ENCODE results near the gene BRD3.

The BRD3 gene

GRCh38 chr9:134029248-134030226 lies 38.3 kb downstream of the BRD3 start:
- Histone ChIP-seq H3K9me3 (ENCODE audit: insufficient read depth, low read length) (no peaks in the 10 kb centered on the region), H2AFZ (ENCODE audit: low read depth, low read length) (no peak overlapping the region), H3K36me3 (replicated peaks; ENCODE audit: low read depth, low read length) (peaks cover 13% of the 10 kb centered on the region), H3K79me2 (ENCODE audit: low read length) (no peaks in the 10 kb centered on the region), H3K9ac (ENCODE audit: low read length) (no peak overlapping the region), H3K4me1 (ENCODE audit: low read length) (peaks cover 6% of the 10 kb centered on the region), H3K27ac (ENCODE audit: low read length) (no peak overlapping the region), H4K20me1 (ENCODE audit: insufficient read depth, low read length) (0 out of 2 replicates have a peak, but pooled peaks cover 2% of the 10 kb centered on the region), H3K27me3 (ENCODE audit: low read depth, low read length) (no peaks in the 10 kb centered on the region), H3K4me3 (ENCODE audit: low read length) (no peak overlapping the region), H3K4me2 (ENCODE audit: low read length) (no peak overlapping the region)
- no peak for TF ChIP-seq EZH2phosphoT487 (IDR thresholded peaks at IDR 0.05; ENCODE audit: low read depth)
- TF ChIP-seq CTCF (IDR thresholded peaks at IDR 0.05; ENCODE audit: low read depth, low read length): no peak

GRCh38 chr9:134028575-134029247 lies 39.1 kb downstream of the BRD3 start:
- Histone ChIP-seq H3K4me2 (ENCODE audit: low read length) (no peak overlapping the region), H3K4me3 (ENCODE audit: low read length) (no peak overlapping the region), H3K36me3 (replicated peaks; ENCODE audit: low read depth, low read length) (peaks cover 8% of the 10 kb centered on the region), H3K9me3 (ENCODE audit: insufficient read depth, low read length) (no peaks in the 10 kb centered on the region), H2AFZ (ENCODE audit: low read depth, low read length) (no peak overlapping the region), H3K79me2 (ENCODE audit: low read length) (no peaks in the 10 kb centered on the region), H3K4me1 (ENCODE audit: low read length) (peaks cover 6% of the 10 kb centered on the region), H3K27me3 (ENCODE audit: low read depth, low read length) (no peaks in the 10 kb centered on the region), H3K9ac (ENCODE audit: low read length) (no peak overlapping the region), H4K20me1 (ENCODE audit: insufficient read depth, low read length) (0 out of 2 replicates have a peak, but pooled peaks cover 2% of the 10 kb centered on the region), H3K27ac (ENCODE audit: low read length) (no peak overlapping the region)
- no peak for TF ChIP-seq EZH2phosphoT487 (IDR thresholded peaks at IDR 0.05; ENCODE audit: low read depth)
- TF ChIP-seq CTCF (IDR thresholded peaks at IDR 0.05; ENCODE audit: low read depth, low read length): no peak

- no peak overlapping the region for H3K27ac ChIP-seq (ENCODE audit: low read length)
- no peak for TF ChIP-seq EZH2phosphoT487 (IDR thresholded peaks at IDR 0.05; ENCODE audit: low read depth)
- TF ChIP-seq CTCF (IDR thresholded peaks at IDR 0.05; ENCODE audit: low read depth, low read length): no peak
- no peaks in the 10 kb centered on the region for H3K27me3 ChIP-seq (ENCODE audit: low read depth, low read length)
- H4K20me1 ChIP-seq (ENCODE audit: insufficient read depth, low read length): 0 out of 2 replicates have a peak, but pooled peaks cover 2% of the 10 kb centered on the region
- peaks cover 6% of the 10 kb centered on the region for H3K4me1 ChIP-seq (ENCODE audit: low read length)
- no peaks in the 10 kb centered on the region for H3K9me3 ChIP-seq (ENCODE audit: insufficient read depth, low read length)
- no peaks in the 10 kb centered on the region for H3K79me2 ChIP-seq (ENCODE audit: low read length)
- H3K4me3 ChIP-seq (ENCODE audit: low read length): no peak overlapping the region
- H2AFZ ChIP-seq (ENCODE audit: low read depth, low read length): no peak overlapping the region
- H3K36me3 ChIP-seq (replicated peaks; ENCODE audit: low read depth, low read length): peaks cover 3% of the 10 kb centered on the region
- H3K4me2 ChIP-seq (ENCODE audit: low read length): no peak overlapping the region
- no peak overlapping the region for H3K9ac ChIP-seq (ENCODE audit: low read length)
Measured at GRCh38 chr9:134028076-134028475, 39.8 kb downstream of the BRD3 start.

- no peak overlapping the region for H3K9ac ChIP-seq (ENCODE audit: low read length)
- no peak overlapping the region for H2AFZ ChIP-seq (ENCODE audit: low read depth, low read length)
- H3K79me2 ChIP-seq (ENCODE audit: low read length): no peaks in the 10 kb centered on the region
- H3K27me3 ChIP-seq (ENCODE audit: low read depth, low read length): no peaks in the 10 kb centered on the region
- H3K4me2 ChIP-seq (ENCODE audit: low read length): no peak overlapping the region
- H3K27ac ChIP-seq (ENCODE audit: low read length): no peak overlapping the region
- H3K36me3 ChIP-seq (replicated peaks; ENCODE audit: low read depth, low read length): no peaks in the 10 kb centered on the region
- H4K20me1 ChIP-seq (ENCODE audit: insufficient read depth, low read length): 0 out of 2 replicates have a peak, but pooled peaks cover 2% of the 10 kb centered on the region
- no peaks in the 10 kb centered on the region for H3K9me3 ChIP-seq (ENCODE audit: insufficient read depth, low read length)
- no peak overlapping the region for H3K4me3 ChIP-seq (ENCODE audit: low read length)
- H3K4me1 ChIP-seq (ENCODE audit: low read length): peaks cover 6% of the 10 kb centered on the region
- TF ChIP-seq EZH2phosphoT487 (IDR thresholded peaks at IDR 0.05; ENCODE audit: low read depth) (no peak), CTCF (IDR thresholded peaks at IDR 0.05; ENCODE audit: low read depth, low read length) (no peak)
Measured at GRCh38 chr9:134027561-134027960, 40.3 kb downstream of the BRD3 start.
